Caki2 (cell line): ENCODE measurements around the gene RAD50. TPM values are rescaled to one million over a fixed set of nuclear protein-coding genes. Genes with fewer than 3 reads are reported as not detected.
"Not testable (repeated sequence)": the region's sequence is repeated elsewhere in the genome, so short reads cannot be mapped to it uniquely, and the experiment has no call there.

Source experiments
- DNase-seq: peaks from one replicate; pipeline ENCODE4 v3.0.0-alpha.2; 2015; ENCODE audit warnings: low read depth
- in situ Hi-C: cut with HindIII; loops from 2 replicates; pipeline ENCODE4 v1.10.0; 2016; ENCODE audit warnings: low sequenced_read_pairs, low pct_unique_long_range_greater_than_20kb, mixed read lengths
- total RNA-seq: library from RNA; depleted of rRNA; stranded (reverse); fragments of >200 nt; shearing (Covaris generic); gene quantifications from 2 replicates; pipeline ENCODE4 v1.2.3, GENCODE V29; 2014; ENCODE audit warnings: low replicate concordance; rRNA removed

The RAD50 gene
- 14.9 and 19.6 TPM in 2 replicates for total RNA-seq

- peak; percentile 90 for DNase-seq
- in situ Hi-C loops = no loop called here
These were observed at the start of gene RAD50 for GRCh38 chr5:132556763-132557477. TSS of gene RAD50 (plus strand) at chr5:132556977. CDS start at chr5:132557325, 348 bp downstream.

- peak; percentile 65 for DNase-seq
- in situ Hi-C loops = no loop called here
These were observed 46.7 kb upstream of the RAD50 start for GRCh38 chr5:132510076-132510475.

GRCh38 chr5:132513618-132514336 lies 43.0 kb upstream of the RAD50 start:
- in situ Hi-C loops, DNase-seq: not testable (repeated sequence)

GRCh38 chr5:132522067-132522466 lies 34.7 kb upstream of the RAD50 start:
- DNase-seq, in situ Hi-C loops: not testable (repeated sequence)

GRCh38 chr5:132524877-132525276 lies 31.9 kb upstream of the RAD50 start:
- in situ Hi-C loops, DNase-seq: not testable (repeated sequence)

- DNase-seq = no peak
- in situ Hi-C loops = no loop called here
These were observed 31.5 kb upstream of the RAD50 start for GRCh38 chr5:132525299-132525724.

- peak; percentile 69 for DNase-seq
- in situ Hi-C loops = no loop called here
These were observed 30.3 kb upstream of the RAD50 start for GRCh38 chr5:132526290-132526973.

- in situ Hi-C loops = no loop called here
- DNase-seq = no peak
These were observed 29.7 kb upstream of the RAD50 start for GRCh38 chr5:132526974-132527564.

- DNase-seq = no peak
- in situ Hi-C loops = no loop called here
These were observed 28.8 kb upstream of the RAD50 start for GRCh38 chr5:132528021-132528420.

GRCh38 chr5:132528866-132529634 lies 27.7 kb upstream of the RAD50 start:
- in situ Hi-C loops = no loop called here
- DNase-seq = no peak

GRCh38 chr5:132530946-132531345 lies 25.8 kb upstream of the RAD50 start:
- DNase-seq = no peak
- in situ Hi-C loops = no loop called here

GRCh38 chr5:132539716-132540115 lies 17.1 kb upstream of the RAD50 start:
- no peak for DNase-seq
- in situ Hi-C loops = no loop called here

- no peak for DNase-seq
- in situ Hi-C loops = no loop called here
These were observed 16.6 kb upstream of the RAD50 start for GRCh38 chr5:132540149-132540548.

GRCh38 chr5:132540764-132541163 lies 16.0 kb upstream of the RAD50 start:
- in situ Hi-C loops = no loop called here
- no peak for DNase-seq

- in situ Hi-C loops = no loop called here
These were observed 13.1 kb upstream of the RAD50 start, which contains the start of gene IL5 for GRCh38 chr5:132543472-132544201. TSS of gene IL5 (minus strand) at chr5:132543522. CDS start at chr5:132543478, 44 bp downstream.

GRCh38 chr5:132546108-132546507 lies 10.7 kb upstream of the RAD50 start:
- DNase-seq = no peak
- in situ Hi-C loops = no loop called here

More at GRCh38 chr5:132543472-132544201, 13.1 kb upstream of the RAD50 start, which contains the start of gene IL5:
- DNase-seq = no peak

GRCh38 chr5:132547269-132547668 lies 9.5 kb upstream of the RAD50 start:
- no peak for DNase-seq
- in situ Hi-C loops = no loop called here
